K562 treated with DMSO at 1 percent for 4 hours (cell line): ENCODE data around the gene FAM81A. TPM values are rescaled to one million over a fixed set of nuclear protein-coding genes. Genes with fewer than 3 reads are reported as not detected.

Source experiments
- total RNA-seq: library from RNA; unstranded; fragments of 300-600 nt; gene quantifications from 2 replicates; pipeline ENCODE4 v1.2.3, GENCODE V29; 2022; ENCODE audit not compliant: insufficient read depth

Gene FAM81A
- total RNA-seq: not detected in 2 replicates

DNA sequence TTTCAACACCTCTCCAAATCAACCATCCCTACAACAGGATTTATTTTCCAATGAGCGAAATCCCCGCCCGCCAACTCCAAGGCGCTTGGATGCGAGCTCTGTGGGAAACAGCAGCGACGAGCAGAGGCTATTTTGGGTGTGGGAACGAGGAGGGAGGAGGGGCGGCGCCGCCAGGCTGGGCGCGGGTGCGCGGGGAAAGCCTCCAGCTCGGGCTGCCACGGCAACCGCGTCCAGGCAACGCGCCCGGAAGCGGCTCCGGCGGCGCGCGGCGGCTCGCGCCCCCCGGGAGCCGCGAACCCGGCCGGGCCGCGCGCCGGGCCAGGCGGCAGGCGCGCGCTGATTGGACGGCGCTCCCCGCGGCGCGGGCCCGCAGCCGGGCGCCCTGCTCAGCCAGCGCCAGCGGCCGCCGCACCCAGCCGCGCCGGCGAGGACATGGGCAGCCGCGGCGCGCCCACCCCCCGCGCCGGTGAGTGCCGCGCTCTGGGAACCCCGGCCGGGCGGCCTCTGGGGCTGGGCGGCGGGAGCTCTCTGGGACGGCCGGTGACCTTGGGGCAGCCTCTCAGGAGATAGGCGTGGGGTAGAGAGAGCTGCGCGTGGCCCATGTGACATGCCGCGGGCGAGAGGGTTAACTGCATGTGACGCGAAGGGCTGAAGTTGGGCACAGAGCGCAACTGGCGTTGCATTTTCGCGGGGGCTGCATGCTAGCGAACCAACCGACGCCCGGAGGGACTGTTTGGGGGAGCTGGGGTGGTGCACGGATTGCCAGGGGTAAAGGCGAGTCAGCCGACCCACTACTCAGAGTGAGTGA, at the start of gene FAM81A:
FAM81A (plus strand) TSS at position 370 of the 808 bp plus-strand sequence. CDS start 20,441 bp downstream, outside the sequence.

Other genes starting within 250 kb of the FAM81A start
- gene LDHAL6B, start 231.3 kb upstream of the FAM81A start, total RNA-seq: not detected in 2 replicates
- gene MYO1E, start 65.3 kb upstream of the FAM81A start, total RNA-seq: 0.21 TPM in 1 of 2 replicates, not detected in the other
- not detected in 2 replicates for gene GCNT3, start 173.6 kb downstream of the FAM81A start, total RNA-seq
- 57.4 and 89.6 TPM in 2 replicates for gene GTF2A2, start 219.3 kb downstream of the FAM81A start, total RNA-seq